GM21528 (cell line): ENCODE measurements around the gene SIRT3.

Experiments used
- ATAC-seq: cut with Tn5 transposase; IDR thresholded peaks from one replicate; pipeline ENCODE4 v1.9.1; 2021; ENCODE audit warnings: mild to moderate bottlenecking, moderate library complexity; ENCODE audit not compliant: unreplicated experiment, low FRiP score

SIRT3 gene

DNA sequence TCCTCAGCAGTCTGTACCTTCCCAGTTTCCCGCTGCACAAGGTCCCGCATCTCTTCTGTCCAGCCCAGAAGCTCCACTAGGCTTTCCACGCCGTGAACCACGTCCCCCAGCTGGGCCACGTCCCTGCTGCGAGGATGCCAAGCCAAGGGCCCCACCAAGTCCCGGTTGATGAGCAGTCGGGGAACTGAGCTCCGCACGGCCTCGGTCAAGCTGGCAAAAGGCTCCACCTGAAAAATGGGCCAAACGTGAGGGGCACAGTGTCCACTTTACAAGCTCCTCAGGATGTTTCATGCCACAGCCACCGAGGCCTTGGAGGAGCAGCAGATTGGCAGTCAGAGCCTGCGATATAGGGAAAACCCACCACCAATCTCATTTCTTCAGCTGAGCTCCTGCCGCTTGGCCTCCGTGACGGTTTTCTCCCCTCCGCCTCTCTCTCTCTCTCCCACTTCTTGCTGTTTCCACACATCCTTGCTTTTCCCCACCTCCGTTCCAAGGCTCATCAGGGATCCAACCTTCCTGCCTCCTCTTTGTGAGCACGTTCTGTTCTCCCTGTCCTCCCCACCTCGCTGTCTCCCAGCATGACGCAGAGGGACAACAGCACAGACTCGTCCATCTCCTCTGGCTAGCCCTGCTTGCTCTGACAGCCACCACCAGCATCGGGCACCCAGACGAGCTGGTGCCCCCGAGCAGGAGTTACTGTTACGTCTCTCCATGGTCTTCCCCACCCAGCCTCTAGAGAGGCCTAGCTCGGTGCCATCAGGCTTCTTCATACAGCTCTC, 17.1 kb downstream of the SIRT3 start:
- ATAC-seq: no peak

DNA sequence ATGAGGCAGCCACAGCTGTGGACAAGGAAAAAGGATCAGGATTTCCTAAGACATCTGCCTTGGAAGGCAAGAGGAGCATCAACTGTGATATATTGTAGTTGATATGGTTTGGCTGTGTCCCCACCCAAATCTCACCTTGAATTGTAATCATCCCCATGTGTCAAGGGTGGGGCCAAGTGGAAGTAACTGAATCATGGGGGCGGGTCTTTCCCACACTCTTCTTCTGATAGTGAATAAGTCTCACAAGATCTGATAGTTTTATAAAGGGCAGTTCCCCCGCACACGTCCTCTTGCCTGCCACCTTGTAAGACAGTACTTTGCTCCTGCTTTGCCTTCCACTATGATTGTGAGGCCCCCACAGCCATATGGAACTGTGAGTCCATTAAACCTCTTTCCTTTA, 18.4 kb downstream of the SIRT3 start:
- no peak for ATAC-seq

DNA sequence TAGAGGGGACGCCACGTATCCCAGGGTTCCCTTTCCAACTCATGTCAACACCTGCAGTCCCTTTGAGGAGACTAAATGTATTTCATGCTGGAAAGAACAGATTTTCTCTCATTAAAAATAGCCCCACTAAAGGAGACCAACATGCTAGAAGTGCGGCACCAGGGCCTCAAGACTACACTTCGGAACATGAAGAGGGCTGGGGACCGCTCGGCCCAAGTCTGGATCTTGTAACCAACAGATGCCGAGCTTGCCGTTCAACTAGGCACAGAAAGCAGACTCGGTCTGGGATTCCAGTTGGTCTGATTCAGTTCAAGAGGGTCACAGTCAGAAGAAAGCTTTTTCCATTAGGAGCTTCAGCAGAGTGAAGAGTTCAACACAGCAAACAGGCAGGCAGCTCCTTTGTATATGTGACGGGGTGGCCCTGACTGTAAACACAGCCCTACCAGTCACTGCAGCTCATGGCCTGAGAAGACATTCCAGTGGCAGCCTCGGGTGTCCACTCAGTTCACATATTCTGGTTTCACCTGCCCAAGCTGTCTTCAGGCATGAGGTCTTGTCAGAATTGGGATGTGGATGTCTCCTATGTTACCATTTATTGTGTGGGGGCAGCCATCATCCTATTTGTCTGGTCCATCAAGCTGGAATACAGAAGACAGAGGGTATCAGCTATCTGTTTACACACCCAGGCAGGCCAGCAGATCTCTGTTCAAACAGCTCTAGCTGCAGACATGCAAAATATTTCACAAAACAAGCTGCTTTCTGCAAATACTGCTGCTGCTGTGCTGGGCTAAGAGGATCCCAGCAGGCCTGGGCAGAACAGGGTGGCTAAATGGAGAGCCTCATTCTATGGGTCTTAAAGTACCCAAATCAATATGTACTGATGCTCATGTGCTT, 19.8 kb downstream of the SIRT3 start:
- ATAC-seq: no peak

DNA sequence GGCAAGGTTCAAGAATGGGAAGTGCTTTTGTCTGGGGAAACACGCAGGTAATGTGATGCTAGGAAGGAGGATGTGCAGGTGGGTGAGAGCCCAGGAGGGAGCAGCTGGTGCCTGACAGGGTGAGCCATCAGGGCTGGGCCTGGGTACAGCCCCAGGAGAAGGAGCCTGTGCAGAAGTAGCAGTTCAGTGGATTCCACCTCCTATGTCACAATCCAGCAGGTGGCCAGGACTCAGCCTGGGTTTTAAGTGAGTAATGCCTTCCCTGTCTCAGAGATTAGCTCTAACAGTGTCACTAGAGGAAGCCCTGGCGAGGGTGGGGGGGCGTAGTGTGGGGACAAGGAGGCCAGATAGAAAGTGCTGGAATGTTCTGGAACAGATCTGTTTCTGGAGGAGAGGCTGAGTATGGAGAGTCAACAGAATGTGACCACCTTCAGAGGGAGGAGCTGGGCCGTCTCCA, 20.5 kb downstream of the SIRT3 start:
- no peak for ATAC-seq

GRCh38 chr11:214083-214482, 22.1 kb downstream of the SIRT3 start:
- no peak for ATAC-seq

- ATAC-seq: no peak
Measured at GRCh38 chr11:213111-213510, 23.0 kb downstream of the SIRT3 start.

DNA sequence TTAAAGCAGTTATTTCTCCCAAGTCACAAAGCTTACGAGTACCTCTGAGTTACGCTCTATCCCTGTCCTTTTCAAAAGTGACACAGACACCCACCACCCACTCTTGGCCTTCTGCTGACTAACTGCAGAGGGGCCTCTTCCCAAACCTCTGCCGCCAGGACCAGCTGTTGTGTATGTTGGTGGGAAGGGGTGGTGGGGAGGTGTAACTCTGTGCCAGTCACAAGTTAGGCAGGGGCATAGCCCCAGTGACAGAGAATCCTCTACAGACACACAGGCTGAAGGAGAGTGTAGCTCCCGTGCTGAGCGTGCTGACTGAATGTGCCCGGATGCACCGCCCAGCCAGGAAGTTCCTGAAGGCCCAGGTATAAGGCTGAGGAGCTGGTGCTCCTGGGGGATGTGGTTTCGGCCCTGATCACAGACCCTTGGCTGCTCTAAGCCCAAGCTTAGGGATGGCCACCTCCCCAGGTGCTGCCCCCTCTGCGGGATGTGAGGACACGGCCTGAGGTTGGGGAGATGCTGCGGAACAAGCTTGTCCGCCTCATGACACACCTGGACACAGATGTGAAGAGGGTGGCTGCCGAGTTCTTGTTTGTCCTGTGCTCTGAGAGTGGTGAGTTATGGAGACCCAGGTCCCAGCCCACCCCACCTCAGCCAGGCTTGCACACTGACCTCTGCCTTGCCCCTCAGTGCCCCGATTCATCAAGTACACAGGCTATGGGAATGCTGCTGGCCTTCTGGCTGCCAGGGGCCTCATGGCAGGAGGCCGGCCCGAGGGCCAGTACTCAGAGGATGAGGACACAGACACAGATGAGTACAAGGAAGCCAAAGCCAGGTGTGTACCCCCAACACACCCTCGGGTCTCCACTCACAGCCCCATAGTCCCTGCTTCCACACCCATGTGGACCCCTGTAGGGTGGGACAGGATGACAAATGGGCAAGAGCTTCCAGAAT, 23.7 kb downstream of the SIRT3 start:
- no peak for ATAC-seq

DNA sequence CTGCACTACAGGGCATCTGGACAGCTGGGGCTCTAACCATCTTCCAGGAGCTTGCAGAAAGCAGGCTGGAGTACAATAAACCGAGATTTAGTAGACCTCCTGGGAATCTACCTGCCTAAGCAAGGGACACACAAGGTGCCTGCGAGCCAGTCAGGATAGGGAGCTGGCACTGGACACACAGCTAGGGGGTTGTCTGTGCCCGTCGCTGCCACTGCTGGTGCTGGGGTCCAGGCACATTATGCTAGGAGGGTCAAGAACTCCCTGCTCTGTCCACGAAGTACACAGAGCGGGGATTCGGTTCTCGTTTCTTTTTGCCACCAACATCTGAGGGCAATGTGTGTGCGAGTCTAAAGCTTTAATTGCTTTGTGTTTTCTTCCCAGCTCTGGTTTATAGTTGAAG, 24.4 kb downstream of the SIRT3 start:
- no peak for ATAC-seq

DNA sequence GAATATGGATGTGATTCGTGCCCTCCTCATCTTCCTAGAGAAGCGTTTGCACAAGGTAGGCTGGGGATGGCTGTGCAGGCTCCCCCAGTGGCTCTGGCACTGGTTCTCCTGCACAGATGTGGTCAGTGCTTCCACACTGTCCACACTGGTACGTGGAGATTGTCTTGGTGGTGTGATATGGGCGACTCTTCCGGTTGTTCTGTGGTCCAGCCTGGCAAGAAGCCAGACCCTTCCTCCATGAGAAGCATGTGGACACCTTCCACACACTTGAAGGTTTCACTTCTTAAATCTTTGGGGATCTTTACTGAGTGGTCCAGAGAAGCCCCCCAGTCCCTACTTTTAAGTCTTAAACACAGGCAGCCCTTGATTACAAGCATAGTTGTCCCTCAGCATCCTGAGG, 24.8 kb downstream of the SIRT3 start:
- ATAC-seq: no peak

DNA sequence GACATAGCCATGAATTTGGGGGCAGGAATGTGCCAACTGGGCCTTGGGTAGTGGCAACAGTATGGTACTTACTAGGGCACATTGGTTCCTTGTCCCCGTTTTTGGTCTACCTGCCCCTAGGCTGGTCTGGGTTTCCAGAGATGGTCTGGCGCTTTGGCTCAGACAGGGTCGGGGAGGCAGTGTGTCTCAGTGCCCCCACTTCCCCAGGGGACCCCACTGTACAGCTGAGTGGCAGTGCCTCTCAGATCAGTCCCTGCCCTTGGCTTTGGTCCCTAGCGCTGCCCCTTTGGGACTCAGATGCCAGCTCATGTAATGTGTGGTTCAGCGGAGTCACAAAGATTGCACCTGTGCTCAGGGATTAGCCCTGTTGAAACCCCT, 25.4 kb downstream of the SIRT3 start:
- ATAC-seq: no peak

GRCh38 chr11:210122-210802, 25.9 kb downstream of the SIRT3 start:
- no peak for ATAC-seq

- ATAC-seq: no peak
Measured at GRCh38 chr11:209275-210121, 26.6 kb downstream of the SIRT3 start.

DNA sequence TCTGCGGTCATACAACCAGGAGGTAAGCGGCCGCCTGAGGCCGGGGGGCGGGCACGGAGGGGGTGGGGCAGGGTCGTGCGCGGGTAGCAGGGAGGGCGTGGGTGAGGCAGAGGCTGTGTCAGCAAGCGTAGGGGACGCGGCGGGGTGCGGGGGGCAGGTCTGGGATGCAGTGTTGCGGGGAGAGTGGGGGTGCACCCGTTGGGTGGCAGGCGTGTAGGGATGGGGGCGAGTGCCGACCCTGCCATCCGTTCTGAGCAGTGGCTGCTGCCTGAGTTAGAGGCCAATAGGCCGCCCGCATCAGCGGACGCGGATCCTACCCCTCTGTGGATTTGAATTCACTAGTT, 27.3 kb downstream of the SIRT3 start:
- peak; percentile 2 for ATAC-seq

GRCh38 chr11:208181-208916, 27.8 kb downstream of the SIRT3 start:
- peak; percentile 45 for ATAC-seq

DNA sequence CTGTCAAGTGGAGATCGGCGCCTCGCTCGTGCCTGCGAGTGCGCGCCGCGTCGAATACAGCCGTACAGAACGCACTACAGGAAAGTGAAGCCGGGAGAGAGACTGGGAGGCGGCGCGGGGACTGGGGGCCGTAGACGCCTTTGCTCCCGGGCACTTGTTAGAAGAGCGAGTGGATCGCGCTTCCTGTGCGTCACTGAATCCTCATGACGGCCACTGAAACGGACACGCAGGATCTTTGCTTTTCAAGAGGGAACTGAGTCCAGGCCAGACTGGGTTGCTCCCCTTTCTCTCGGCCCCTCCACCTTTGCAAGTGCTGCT, 28.3 kb downstream of the SIRT3 start:
- ATAC-seq: no peak

DNA sequence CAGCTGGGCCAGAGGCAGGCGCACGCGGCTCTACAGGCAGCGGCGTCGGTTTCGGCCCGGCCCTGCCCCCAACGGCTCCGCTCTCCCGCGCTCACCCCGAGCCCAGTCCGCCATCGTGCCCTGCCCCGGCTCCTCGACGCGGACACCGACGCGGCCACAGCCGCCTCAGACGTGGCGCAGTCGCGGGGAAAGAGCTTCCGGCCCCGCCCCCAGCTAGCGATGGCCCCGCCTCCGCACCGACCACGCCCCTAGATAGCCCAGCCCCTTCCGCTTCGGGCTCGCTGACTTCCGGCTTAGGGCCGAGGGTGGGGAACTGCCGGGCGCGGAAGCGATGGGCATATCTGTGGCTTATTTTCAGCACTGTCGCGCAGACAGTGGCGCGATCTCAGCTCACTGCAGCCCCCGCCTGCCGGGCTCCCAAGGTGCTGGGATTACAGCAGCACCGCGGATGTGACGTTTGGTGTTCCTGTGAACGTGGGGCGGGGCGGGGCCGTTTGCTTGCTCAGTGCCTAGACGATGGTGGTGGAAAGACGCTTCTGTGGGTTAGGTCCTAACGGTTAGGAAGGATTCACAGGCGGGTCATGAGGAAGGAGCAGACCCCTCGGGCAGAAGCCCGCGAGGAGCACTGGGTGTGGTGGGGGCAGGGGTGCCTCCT, 28.8 kb downstream of the SIRT3 start, which contains the start of the genes BET1L and RIC8A:
TSS of gene BET1L (minus strand) at position 192 of the 655 bp plus-strand sequence. CDS start at position 114, 78 bp downstream.
TSS of gene RIC8A (plus strand) at position 501 of the 655 bp plus-strand sequence. CDS start 1,147 bp downstream, outside the sequence.
- peak; percentile 69 for ATAC-seq

DNA sequence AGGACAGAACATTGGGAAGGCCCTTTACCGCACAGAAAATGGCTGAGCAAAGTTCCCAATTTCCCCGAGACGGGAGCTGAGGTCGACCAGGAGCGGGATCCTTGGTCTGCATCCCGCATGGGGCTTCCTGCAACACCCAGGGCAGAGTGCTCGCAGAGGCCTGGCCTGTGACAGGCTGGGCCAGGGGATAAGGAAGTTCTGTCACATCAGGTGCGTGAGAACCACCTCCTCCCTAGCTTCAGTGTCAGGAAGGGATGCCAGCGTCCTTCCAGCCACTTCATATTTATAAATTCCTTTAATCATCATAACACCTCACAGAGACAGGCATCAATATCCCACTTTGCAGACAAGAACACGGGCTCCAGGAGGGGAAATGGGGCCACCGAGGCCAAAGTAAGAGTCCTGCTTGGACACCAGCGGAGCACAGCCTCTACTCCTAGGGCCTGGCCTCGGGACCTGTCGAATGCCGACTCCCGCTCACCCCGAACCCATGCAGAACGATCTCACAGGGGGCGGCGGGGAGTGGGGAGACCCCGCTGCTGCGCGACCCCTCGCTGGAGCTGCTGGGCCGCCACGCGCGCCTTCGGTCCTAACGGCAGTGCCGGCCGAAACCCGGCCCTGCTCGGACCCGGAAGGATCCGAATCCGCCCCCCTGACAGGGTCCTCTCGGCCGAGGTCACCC, 29.5 kb downstream of the SIRT3 start:
- no peak for ATAC-seq
